DOHH2 (cell line): ENCODE measurements around the gene NCBP3.

Experiments used
- H3F3A ChIP-seq: fragments of 200-600 bp; sonication (generic), shearing (Covaris generic); 2 replicates; pipeline ENCODE4 v1.6.0; 2016; ENCODE audit warnings: antibody characterized with exemption, mild to moderate bottlenecking; ENCODE audit not compliant: control insufficient read depth, insufficient read depth
- H3K27ac ChIP-seq: fragments of 200-600 bp; sonication (generic); 2 replicates; pipeline ENCODE4 v1.5.1; 2014; ENCODE audit warnings: low read depth, mild to moderate bottlenecking, low read length, moderate library complexity
- H3K27me3 ChIP-seq: fragments of 200-600 bp; sonication (generic); 2 replicates; pipeline ENCODE4 v1.6.1; 2014; ENCODE audit warnings: mild to moderate bottlenecking, low read length, mixed read lengths; ENCODE audit not compliant: control insufficient read depth
- H3K36me3 ChIP-seq: fragments of 200-600 bp; sonication (generic); 2 replicates; pipeline ENCODE4 v1.6.1; 2014; ENCODE audit warnings: mild to moderate bottlenecking, low read length, moderate library complexity, mixed read lengths; ENCODE audit not compliant: control insufficient read depth
- H3K4me1 ChIP-seq: fragments of 200-600 bp; sonication (generic); 2 replicates; pipeline ENCODE4 v1.6.1; 2014; ENCODE audit warnings: mild to moderate bottlenecking, low read length, mixed read lengths; ENCODE audit not compliant: control insufficient read depth
- H3K4me2 ChIP-seq: fragments of 200-600 bp; sonication (generic); 2 replicates; pipeline ENCODE4 v1.6.0; 2014; ENCODE audit warnings: mild to moderate bottlenecking, low read length, moderate library complexity
- H3K4me3 ChIP-seq: fragments of 200-600 bp; sonication (generic); 2 replicates; pipeline ENCODE4 v1.5.1; 2014; ENCODE audit warnings: mild to moderate bottlenecking, low read length, mixed read lengths
- H3K79me2 ChIP-seq: fragments of 200-600 bp; sonication (generic); 2 replicates; pipeline ENCODE4 v1.6.1; 2014; ENCODE audit warnings: mild to moderate bottlenecking, low read length, mixed read lengths; ENCODE audit not compliant: control insufficient read depth
- H3K9me2 ChIP-seq: fragments of 200-600 bp; sonication (generic); replicated peaks from 2 replicates; pipeline ENCODE4 v1.6.1; 2014; ENCODE audit warnings: mild to moderate bottlenecking, low read length, mixed read lengths; ENCODE audit not compliant: control insufficient read depth
- H3K9me3 ChIP-seq: fragments of 200-600 bp; sonication (generic); 2 replicates; pipeline ENCODE4 v1.6.1; 2014; ENCODE audit warnings: antibody characterized with exemption, low read length, mixed read lengths; ENCODE audit not compliant: control insufficient read depth, insufficient read depth
- H4K20me1 ChIP-seq: fragments of 200-600 bp; sonication (generic); 2 replicates; pipeline ENCODE4 v1.6.0; 2014; ENCODE audit warnings: low read depth, mild to moderate bottlenecking, antibody characterized with exemption, low read length, moderate library complexity; ENCODE audit not compliant: control insufficient read depth, insufficient read depth
- CTCF ChIP-seq: fragments of 200-600 bp; sonication (generic); IDR thresholded peaks from one replicate; pipeline ENCODE4 v1.5.1; 2014; ENCODE audit warnings: antibody characterized with exemption, mild to moderate bottlenecking, low read depth, low read length; ENCODE audit not compliant: poor library complexity, severe bottlenecking
- EZH2phosphoT487 ChIP-seq: fragments of 200-600 bp; sonication (generic); IDR thresholded peaks from 2 replicates; pipeline ENCODE4 v1.6.1; 2017; ENCODE audit warnings: borderline replicate concordance, mild to moderate bottlenecking, antibody characterized with exemption, low read length, moderate library complexity, mixed read lengths

The NCBP3 gene

GRCh38 chr17:3892095-3892998, 46.3 kb upstream of the NCBP3 start:
- peaks cover 13% of the 10 kb centered on the region for H3F3A ChIP-seq
- H4K20me1 ChIP-seq: 0 out of 2 replicates have a peak, but pooled peaks cover 3% of the 10 kb centered on the region
- peak overlapping the region; percentile 97 for H3K4me2 ChIP-seq
- peak overlapping the region; percentile 80 for H3K4me3 ChIP-seq
- no peaks in the 10 kb centered on the region for H3K9me2 ChIP-seq
- H3K27ac ChIP-seq: no peak overlapping the region
- TF ChIP-seq CTCF (no peak), EZH2phosphoT487 (peak; percentile 70; the same call in 1 of the 2 replicates)
- no peaks in the 10 kb centered on the region for H3K9me3 ChIP-seq
- H3K27me3 ChIP-seq: peaks cover 12% of the 10 kb centered on the region
- peaks cover 58% of the 10 kb centered on the region for H3K4me1 ChIP-seq
- H3K36me3 ChIP-seq: no peaks in the 10 kb centered on the region
- H3K79me2 ChIP-seq: no peaks in the 10 kb centered on the region

- Histone ChIP-seq H3K4me1 (peaks cover 58% of the 10 kb centered on the region), H3K27me3 (peaks cover 12% of the 10 kb centered on the region), H3K79me2 (no peaks in the 10 kb centered on the region), H3K27ac (no peak overlapping the region), H3K9me2 (no peaks in the 10 kb centered on the region), H3F3A (peaks cover 13% of the 10 kb centered on the region), H4K20me1 (0 out of 2 replicates have a peak, but pooled peaks cover 3% of the 10 kb centered on the region), H3K4me2 (peak overlapping the region; percentile 97), H3K36me3 (no peaks in the 10 kb centered on the region), H3K4me3 (peak overlapping the region; percentile 80), H3K9me3 (no peaks in the 10 kb centered on the region)
- TF ChIP-seq EZH2phosphoT487: no peak
- no peak for TF ChIP-seq CTCF
Observed at GRCh38 chr17:3891626-3892094, 45.6 kb upstream of the NCBP3 start.

DNA sequence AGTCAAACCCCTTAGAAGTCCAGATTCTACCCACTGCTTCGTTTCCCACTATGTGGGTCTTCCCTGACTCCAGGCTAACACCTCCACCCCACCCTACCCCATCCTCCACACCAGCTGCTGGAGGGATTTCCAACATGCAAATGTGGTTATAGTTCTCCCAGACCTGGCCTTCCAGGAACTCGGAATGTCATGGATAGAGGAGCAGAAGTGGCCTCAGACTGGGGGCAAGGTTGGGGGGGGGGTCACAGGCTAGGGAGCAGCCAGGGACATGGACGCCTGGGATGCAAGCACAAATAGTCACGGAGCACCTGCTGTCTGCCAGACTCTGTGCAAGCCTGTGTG, 44.8 kb upstream of the NCBP3 start:
- Histone ChIP-seq H3K9me2 (no peaks in the 10 kb centered on the region), H3K9me3 (no peaks in the 10 kb centered on the region), H3K27ac (no peak overlapping the region), H4K20me1 (0 out of 2 replicates have a peak, but pooled peaks cover 3% of the 10 kb centered on the region), H3K4me2 (no peak overlapping the region), H3K27me3 (peaks cover 12% of the 10 kb centered on the region), H3K36me3 (no peaks in the 10 kb centered on the region), H3F3A (peaks cover 13% of the 10 kb centered on the region), H3K4me3 (no peak overlapping the region), H3K79me2 (no peaks in the 10 kb centered on the region), H3K4me1 (peaks cover 57% of the 10 kb centered on the region)
- TF ChIP-seq EZH2phosphoT487 (no peak), CTCF (no peak)
